ENCODE results near the gene RAMACL. TPM values are rescaled to one million over a fixed set of nuclear protein-coding genes. Genes with fewer than 3 reads are reported as not detected.

Gene RAMACL
- total and polyA plus RNA-seq, 2 of the 4 experiments (the other 2 are of a cell fraction): 0.46 to 0.90 TPM

DNA sequence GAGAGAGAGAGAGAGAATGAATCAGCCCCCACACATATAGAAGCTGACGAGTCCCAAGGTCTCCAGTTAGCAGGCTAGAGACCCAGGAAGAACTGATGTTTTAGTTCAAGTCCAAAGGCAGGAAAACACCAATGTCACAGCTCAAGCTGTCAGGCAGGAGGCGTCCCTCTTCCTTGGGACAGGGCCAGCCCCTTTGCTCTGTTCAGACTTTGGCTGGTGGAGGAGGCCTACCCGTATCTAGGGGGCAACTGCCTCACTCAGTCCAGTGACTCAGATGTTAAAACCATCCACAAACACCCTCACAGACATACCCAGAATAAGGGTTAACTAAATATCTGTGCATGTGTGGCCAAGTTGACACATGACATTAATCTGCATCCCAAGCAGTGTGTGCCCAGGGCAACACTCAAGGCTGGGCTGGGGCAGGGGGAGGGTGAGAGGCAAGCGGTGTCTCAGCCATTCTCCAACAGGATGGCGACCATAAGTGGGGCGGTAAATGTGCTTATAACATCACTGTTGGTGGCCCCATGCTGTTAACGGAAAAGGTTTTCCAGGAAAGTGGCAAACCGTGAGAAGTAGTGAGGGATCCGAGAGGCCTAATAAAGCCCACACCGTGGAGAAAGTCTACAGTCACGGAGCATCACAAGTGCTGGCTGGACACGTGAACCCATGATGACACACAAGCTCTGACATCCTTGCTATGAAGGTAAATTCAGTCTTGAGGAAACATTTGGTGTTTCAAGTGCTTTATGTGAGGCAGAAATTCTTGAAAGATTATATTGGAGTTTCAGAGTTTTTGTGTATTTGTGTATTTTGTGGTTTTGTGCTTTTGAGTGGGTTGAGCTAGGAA lies 28.1 kb downstream of the RAMACL start (continued):
- TF ChIP-seq CEBPB (IDR thresholded peaks at IDR 0.05; ENCODE audit: low read depth, low read length) (no peak), CHD1 (IDR thresholded peaks at IDR 0.05; ENCODE audit: low read depth, low read length) (no peak), POLR2A (IDR thresholded peaks at IDR 0.05; ENCODE audit: low read depth, low read length) (no peak)

DNA sequence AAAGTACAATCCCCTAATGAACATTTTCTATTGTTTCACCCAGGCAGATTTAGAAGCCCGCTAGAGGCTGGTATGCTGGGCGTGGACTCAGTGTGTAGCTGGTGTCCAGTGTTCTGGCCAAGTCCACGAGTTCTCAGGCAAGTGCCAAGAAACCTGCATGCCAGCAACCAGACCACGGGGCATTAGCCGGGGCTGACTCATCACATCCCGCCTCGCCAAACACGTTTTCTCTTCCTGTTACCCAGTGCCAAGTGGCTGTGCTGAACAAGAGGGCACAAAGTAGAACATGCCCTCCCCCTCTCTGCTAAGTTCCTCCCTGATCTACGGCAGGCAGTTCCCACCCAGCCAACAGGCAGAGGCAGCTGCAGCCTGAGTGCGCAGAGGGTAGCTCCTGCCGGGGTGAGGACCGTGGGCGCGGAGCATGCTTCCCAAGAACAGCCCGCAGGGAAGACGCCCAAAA lies 29.6 kb downstream of the RAMACL start:
- intact Hi-C loops (cut with micrococcal nuclease): no loop called here
- no peak overlapping the region for H3K9ac ChIP-seq (ENCODE audit: low read depth, low read length)

More for the DNA sequence above, 29.6 kb downstream of the RAMACL start:
- Histone ChIP-seq H3K36me3 (ENCODE audit: control insufficient read depth, insufficient read depth, low read length) (peaks cover 8% of the 10 kb centered on the region), H4K8ac (ENCODE audit: low read depth in 2 of 2, low read length in 2 of 2) (peak overlapping the region in 1 of 2 experiments; percentile 19; a peak in 2 of 4 replicates), H2AFZ (replicated peaks; ENCODE audit: low read length, poor library complexity) (peak overlapping the region; percentile 28), H4K20me1 (ENCODE audit: insufficient read depth, low read length) (peaks cover 15% of the 10 kb centered on the region; the same call in 1 of the 2 replicates), H2AK5ac (ENCODE audit: low read depth, low read length) (no peak overlapping the region), H3K4me3 (ENCODE audit: insufficient read depth, low read depth, low read length) (no peak overlapping the region), H3K18ac (ENCODE audit: low read depth, low read length) (peak overlapping the region; percentile 20; the same call in 1 of the 2 replicates), H3K27ac (ENCODE audit: insufficient read depth, low read length) (no peak overlapping the region), H4K5ac (ENCODE audit: low read depth, low read length) (peak overlapping the region; percentile 20; the same call in 1 of the 2 replicates), H3K79me1 (ENCODE audit: low read depth in 1 of 2, low read length in 2 of 2) (peaks cover 41 to 45% of the 10 kb centered on the region in 2 experiments), H3K4me2 (ENCODE audit: low read depth, low read length) (no peak overlapping the region), H3K9me1 (ENCODE audit: insufficient read depth, low read length) (peaks cover 9% of the 10 kb centered on the region; the same call in 1 of the 2 replicates), H3K14ac (replicated peaks; ENCODE audit: low read depth, low read length) (no peak overlapping the region), H2BK20ac (ENCODE audit: low read depth, low read length) (no peak overlapping the region), H2BK120ac (ENCODE audit: low read depth, low read length) (no peak overlapping the region), H3K27me3 (ENCODE audit: control insufficient read depth, insufficient read depth, low read length) (no peaks in the 10 kb centered on the region), H2AK9ac (replicated peaks; ENCODE audit: low read depth, low read length, poor library complexity) (no peak overlapping the region), H3K4me1 (ENCODE audit: control insufficient read depth, insufficient read depth, low read length) (peaks cover 19% of the 10 kb centered on the region), H3K56ac (ENCODE audit: extremely low read depth, insufficient read depth, low read length) (no peak overlapping the region), H3K9me3 (ENCODE audit: control insufficient read depth, insufficient read depth, low read length) (peaks cover 5% of the 10 kb centered on the region; the same call in 1 of the 2 replicates), H2BK5ac (ENCODE audit: low read depth, low read length, poor library complexity, severe bottlenecking) (no peak overlapping the region), H3K23ac (ENCODE audit: low read depth, low read length) (no peak overlapping the region), H3K4ac (ENCODE audit: low read depth, low read length) (peak overlapping the region; percentile 32), H4K91ac (ENCODE audit: insufficient read depth, low read depth, low read length) (no peak overlapping the region), H2BK15ac (ENCODE audit: low read depth, low read length) (no peak overlapping the region)
- dilution Hi-C loops (cut with HindIII; ENCODE audit: low sequenced_read_pairs, unreplicated experiment) (no loop called here), in situ Hi-C loops (cut with MboI; ENCODE audit: low sequenced_read_pairs) (no loop called here)
- peak; percentile 65 for DNase-seq
- TF ChIP-seq POLR2A (IDR thresholded peaks at IDR 0.05; ENCODE audit: low read depth, low read length): no peak
- peak; percentile 12; the same call in 1 of the 2 replicates for TF ChIP-seq USF2 (IDR thresholded peaks at IDR 0.05; ENCODE audit: low read depth, low read length)
- no peak for TF ChIP-seq NFE2L2 (IDR thresholded peaks at IDR 0.05; ENCODE audit: low read depth, low read length)
- 0 out of 2 replicates have a peak, but pooled peaks have one; percentile 23 for TF ChIP-seq BHLHE40 (IDR thresholded peaks at IDR 0.05; ENCODE audit: low read depth, low read length)
- CTCF ChIA-PET: no interaction called here
- ATAC-seq (ENCODE audit: low read depth): no peak
- POLR2A ChIA-PET (ENCODE audit: unreplicated experiment): no interaction called here
- WGBS, 2 experiments (ENCODE audit: extremely low coverage in 2 of 2, insufficient read length in 1 of 2): 82% methylated on average over 8 of the region's 16 CpGs; no CpG with 5 or more reads in 1 of the 2 experiments
- no TSS peak for BruUV-seq (replicated peaks)

All from IMR-90 (cell line).